22Rv1 (cell line): ENCODE measurements around the gene MRC1.

Source experiments
- ZFX ChIP-seq: fragments of 450-650 bp; IDR thresholded peaks from 2 replicates; pipeline ENCODE4 v1.6.1; 2017; ENCODE audit warnings: antibody characterized with exemption, borderline replicate concordance
- TF ChIP-seq, protein P1 (sequence below): fragments of 450-650 bp; IDR thresholded peaks from 2 replicates; pipeline ENCODE4 v1.5.1; 2017; ENCODE audit warnings: mild to moderate bottlenecking

- TF ChIP-seq, protein P1, sequence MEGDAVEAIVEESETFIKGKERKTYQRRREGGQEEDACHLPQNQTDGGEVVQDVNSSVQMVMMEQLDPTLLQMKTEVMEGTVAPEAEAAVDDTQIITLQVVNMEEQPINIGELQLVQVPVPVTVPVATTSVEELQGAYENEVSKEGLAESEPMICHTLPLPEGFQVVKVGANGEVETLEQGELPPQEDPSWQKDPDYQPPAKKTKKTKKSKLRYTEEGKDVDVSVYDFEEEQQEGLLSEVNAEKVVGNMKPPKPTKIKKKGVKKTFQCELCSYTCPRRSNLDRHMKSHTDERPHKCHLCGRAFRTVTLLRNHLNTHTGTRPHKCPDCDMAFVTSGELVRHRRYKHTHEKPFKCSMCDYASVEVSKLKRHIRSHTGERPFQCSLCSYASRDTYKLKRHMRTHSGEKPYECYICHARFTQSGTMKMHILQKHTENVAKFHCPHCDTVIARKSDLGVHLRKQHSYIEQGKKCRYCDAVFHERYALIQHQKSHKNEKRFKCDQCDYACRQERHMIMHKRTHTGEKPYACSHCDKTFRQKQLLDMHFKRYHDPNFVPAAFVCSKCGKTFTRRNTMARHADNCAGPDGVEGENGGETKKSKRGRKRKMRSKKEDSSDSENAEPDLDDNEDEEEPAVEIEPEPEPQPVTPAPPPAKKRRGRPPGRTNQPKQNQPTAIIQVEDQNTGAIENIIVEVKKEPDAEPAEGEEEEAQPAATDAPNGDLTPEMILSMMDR, result no peak
- TF ChIP-seq ZFX, result no peak
Observed at GRCh38 chr10:17802350-17802749, 6.8 kb upstream of the MRC1 start.
